ENCODE data around the gene HS3ST5.

The HS3ST5 gene

DNA sequence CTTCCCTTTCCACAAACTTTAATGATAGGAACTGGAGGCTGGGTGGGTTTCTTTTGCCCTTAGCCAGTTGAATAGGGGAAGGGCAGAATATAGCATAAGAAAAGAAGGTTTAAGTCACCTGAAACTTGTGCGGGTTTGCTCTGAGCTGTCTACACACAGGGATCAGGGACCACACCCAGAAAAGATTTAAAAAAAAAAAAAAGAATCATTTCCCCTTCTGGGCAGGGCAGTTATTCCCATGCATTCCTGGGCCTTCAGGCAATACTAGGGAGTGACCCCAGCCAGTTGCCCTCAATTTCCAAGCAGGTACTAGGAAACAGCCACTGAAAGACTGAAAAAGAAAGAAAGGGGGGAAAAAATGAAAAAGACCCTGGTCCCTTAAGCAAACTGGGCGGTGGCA is 332.3 kb downstream of the HS3ST5 start:
- DNase-seq, result no peak
- in situ Hi-C loops (cut with HindIII; ENCODE audit: low pct_ligation_motif_present, low sequenced_read_pairs), result no loop called here
- no peaks in the 10 kb centered on the region for H3K36me3 ChIP-seq (replicated peaks)
- H3K4me3 ChIP-seq (ENCODE audit: low read depth, low read length), result no peak overlapping the region
- TF ChIP-seq, protein P1, sequence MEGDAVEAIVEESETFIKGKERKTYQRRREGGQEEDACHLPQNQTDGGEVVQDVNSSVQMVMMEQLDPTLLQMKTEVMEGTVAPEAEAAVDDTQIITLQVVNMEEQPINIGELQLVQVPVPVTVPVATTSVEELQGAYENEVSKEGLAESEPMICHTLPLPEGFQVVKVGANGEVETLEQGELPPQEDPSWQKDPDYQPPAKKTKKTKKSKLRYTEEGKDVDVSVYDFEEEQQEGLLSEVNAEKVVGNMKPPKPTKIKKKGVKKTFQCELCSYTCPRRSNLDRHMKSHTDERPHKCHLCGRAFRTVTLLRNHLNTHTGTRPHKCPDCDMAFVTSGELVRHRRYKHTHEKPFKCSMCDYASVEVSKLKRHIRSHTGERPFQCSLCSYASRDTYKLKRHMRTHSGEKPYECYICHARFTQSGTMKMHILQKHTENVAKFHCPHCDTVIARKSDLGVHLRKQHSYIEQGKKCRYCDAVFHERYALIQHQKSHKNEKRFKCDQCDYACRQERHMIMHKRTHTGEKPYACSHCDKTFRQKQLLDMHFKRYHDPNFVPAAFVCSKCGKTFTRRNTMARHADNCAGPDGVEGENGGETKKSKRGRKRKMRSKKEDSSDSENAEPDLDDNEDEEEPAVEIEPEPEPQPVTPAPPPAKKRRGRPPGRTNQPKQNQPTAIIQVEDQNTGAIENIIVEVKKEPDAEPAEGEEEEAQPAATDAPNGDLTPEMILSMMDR (IDR thresholded peaks at IDR 0.05; ENCODE audit: low read depth, low read length, missing control alignments), result no peak
- H3K27me3 ChIP-seq (replicated peaks), result no peaks in the 10 kb centered on the region
- H3K27ac ChIP-seq, result no peak overlapping the region

DNA sequence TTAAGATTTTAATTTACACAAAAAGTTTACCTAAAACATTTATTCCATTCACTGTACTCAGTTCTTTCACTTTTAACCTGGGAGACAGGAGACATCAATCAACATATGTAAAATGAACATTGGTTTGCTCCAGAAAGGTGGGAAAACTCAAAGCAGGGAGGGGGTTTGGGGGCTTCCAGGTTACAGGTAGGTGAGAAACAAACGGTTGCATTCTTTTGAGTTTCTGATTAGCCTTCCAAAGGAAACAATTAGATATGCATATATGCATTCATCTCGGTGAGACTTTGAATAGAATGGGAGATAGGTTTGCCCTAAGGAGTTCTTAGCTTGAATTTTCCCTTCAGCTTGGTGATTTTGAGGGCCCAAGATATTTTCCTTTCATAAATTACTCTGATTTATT is 333.6 kb downstream of the HS3ST5 start:
- no peak for DNase-seq
- in situ Hi-C loops (cut with HindIII; ENCODE audit: low pct_ligation_motif_present, low sequenced_read_pairs), result no loop called here
- Histone ChIP-seq H3K27ac (no peak overlapping the region), H3K27me3 (replicated peaks) (no peaks in the 10 kb centered on the region), H3K4me3 (ENCODE audit: low read depth, low read length) (no peak overlapping the region), H3K36me3 (replicated peaks) (no peaks in the 10 kb centered on the region)
- TF ChIP-seq, protein P1 (IDR thresholded peaks at IDR 0.05; ENCODE audit: low read depth, low read length, missing control alignments), result no peak

DNA sequence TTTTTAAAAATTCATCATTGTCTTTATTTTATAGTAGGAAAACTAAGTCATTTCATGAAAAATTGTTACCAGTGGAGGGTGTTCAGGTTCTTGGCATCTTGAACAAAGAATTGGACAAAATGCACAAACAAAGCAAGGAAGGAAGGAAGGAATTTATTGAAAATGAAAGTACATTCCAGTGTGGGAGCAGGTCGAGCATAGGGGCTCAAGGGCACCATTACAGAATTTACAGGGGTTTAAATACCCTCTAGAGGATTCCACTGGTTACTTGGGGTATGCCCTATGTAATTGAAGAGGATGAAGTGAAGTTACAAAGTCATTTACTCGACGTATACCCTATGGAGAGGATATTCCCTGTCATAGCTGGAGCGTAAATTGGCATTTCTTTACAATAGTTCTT is 334.5 kb downstream of the HS3ST5 start:
- Histone ChIP-seq H3K27ac (no peak overlapping the region), H3K36me3 (replicated peaks) (no peaks in the 10 kb centered on the region), H3K4me3 (ENCODE audit: low read depth, low read length) (no peak overlapping the region), H3K27me3 (replicated peaks) (no peaks in the 10 kb centered on the region)
- in situ Hi-C loops (cut with HindIII; ENCODE audit: low pct_ligation_motif_present, low sequenced_read_pairs), result no loop called here
- TF ChIP-seq, protein P1 (IDR thresholded peaks at IDR 0.05; ENCODE audit: low read depth, low read length, missing control alignments), result no peak
- DNase-seq, result no peak

DNA sequence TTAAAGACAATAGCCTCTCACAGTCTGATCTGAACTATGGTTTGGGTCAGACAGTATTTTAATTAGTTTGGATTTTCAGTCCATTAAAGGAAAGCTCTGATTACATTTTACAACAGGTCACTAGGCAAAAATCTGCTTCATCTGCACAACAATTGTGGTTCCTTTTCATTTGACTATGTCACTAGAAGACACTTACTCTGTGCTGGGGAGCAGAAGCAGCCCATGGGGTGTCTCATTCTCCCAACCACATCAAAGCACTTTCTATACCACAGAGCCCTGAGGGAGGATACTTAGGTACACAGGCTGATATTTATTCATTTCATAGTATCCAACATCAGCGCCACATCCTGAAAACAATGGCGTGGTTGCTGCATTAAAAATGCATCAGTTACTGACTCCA is 335.3 kb downstream of the HS3ST5 start:
- DNase-seq, result no peak
- Histone ChIP-seq H3K36me3 (replicated peaks) (no peaks in the 10 kb centered on the region), H3K27ac (no peak overlapping the region), H3K27me3 (replicated peaks) (no peaks in the 10 kb centered on the region), H3K4me3 (ENCODE audit: low read depth, low read length) (no peak overlapping the region)
- TF ChIP-seq, protein P1 (IDR thresholded peaks at IDR 0.05; ENCODE audit: low read depth, low read length, missing control alignments), result no peak
- in situ Hi-C loops (cut with HindIII; ENCODE audit: low pct_ligation_motif_present, low sequenced_read_pairs), result no loop called here

Measured in brain microvascular endothelial cell (primary cell).